OCI-M2 (cell line): ENCODE measurements around the gene WDR53.
"Not testable (repeated sequence)": the region's sequence is repeated elsewhere in the genome, so short reads cannot be mapped to it uniquely, and the experiment has no call there.

Experiments used
- DNase-seq: peaks from one replicate; lab custom pipeline; 2025; ENCODE audit not compliant: unreplicated experiment; lab: John Stamatoyannopoulos, UW

WDR53 gene

GRCh38 chr3:196518966-196519717 lies 49.2 kb downstream of the WDR53 start:
- DNase-seq = no peak

- no peak for DNase-seq
Measured at GRCh38 chr3:196517919-196518318, 50.4 kb downstream of the WDR53 start.

GRCh38 chr3:196517162-196517800 lies 51.1 kb downstream of the WDR53 start:
- DNase-seq = no peak

- DNase-seq = no peak
Measured at GRCh38 chr3:196514913-196515621, 53.3 kb downstream of the WDR53 start, which contains the start of gene SMCO1. SMCO1 (minus strand) TSS chr3:196515346; CDS start chr3:196515209, 137 bp downstream.

- no peak for DNase-seq
Measured at GRCh38 chr3:196514350-196514716, 54.0 kb downstream of the WDR53 start.

GRCh38 chr3:196513697-196514349 lies 54.5 kb downstream of the WDR53 start:
- no peak for DNase-seq

- not testable (repeated sequence) for DNase-seq
Measured at GRCh38 chr3:196511646-196512425, 56.5 kb downstream of the WDR53 start.

GRCh38 chr3:196511108-196511507 lies 57.2 kb downstream of the WDR53 start:
- not testable (repeated sequence) for DNase-seq

- DNase-seq = no peak
Measured at GRCh38 chr3:196506687-196507086, 61.7 kb downstream of the WDR53 start.

- DNase-seq = no peak
Measured at GRCh38 chr3:196504556-196504955, 63.8 kb downstream of the WDR53 start.
